Type B pancreatic cell (in vitro differentiated cells): ENCODE measurements around the gene OMG. TPM values are rescaled to one million over a fixed set of nuclear protein-coding genes. Genes with fewer than 3 reads are reported as not detected.

Source experiments
- DNase-seq: peaks from one replicate; pipeline ENCODE4 v3.0.0; 2021; ENCODE audit warnings: mixed read lengths; ENCODE audit not compliant: unreplicated experiment; ENCODE audit errors: extremely low spot score
- H3K27ac Mint-ChIP-seq: 2 replicates; pipeline ENCODE4 v1.8.0; 2021; ENCODE audit warnings: mild to moderate bottlenecking, mixed read lengths
- H3K27me3 Mint-ChIP-seq: 2 replicates; pipeline ENCODE4 v1.8.0; 2021; ENCODE audit warnings: mixed read lengths
- H3K36me3 Mint-ChIP-seq: 2 replicates; pipeline ENCODE4 v1.8.0; 2021; ENCODE audit warnings: mixed read lengths
- H3K4me1 Mint-ChIP-seq: one replicate; pipeline ENCODE4 v1.8.0; 2021; ENCODE audit warnings: mixed read lengths; ENCODE audit not compliant: unreplicated experiment
- H3K4me3 Mint-ChIP-seq: 2 replicates; pipeline ENCODE4 v1.8.0; 2021; ENCODE audit warnings: mild to moderate bottlenecking, mixed read lengths
- H3K9me3 Mint-ChIP-seq: 2 replicates; pipeline ENCODE4 v1.8.0; 2021; ENCODE audit warnings: mixed read lengths
- CTCF ChIP-seq: fragments of 200-600 bp; sonication (generic); conservative IDR thresholded peaks from 2 replicates; pipeline ENCODE4 v1.5.0; 2021; ENCODE audit warnings: antibody characterized with exemption, mild to moderate bottlenecking
- total RNA-seq: library from RNA; stranded (reverse); gene quantifications from 2 replicates; pipeline ENCODE4 v1.2.1, GENCODE V29; 2021; ENCODE audit warnings: low replicate concordance

OMG gene
- total RNA-seq, 1 donor from 2014 or later: not detected

DNA sequence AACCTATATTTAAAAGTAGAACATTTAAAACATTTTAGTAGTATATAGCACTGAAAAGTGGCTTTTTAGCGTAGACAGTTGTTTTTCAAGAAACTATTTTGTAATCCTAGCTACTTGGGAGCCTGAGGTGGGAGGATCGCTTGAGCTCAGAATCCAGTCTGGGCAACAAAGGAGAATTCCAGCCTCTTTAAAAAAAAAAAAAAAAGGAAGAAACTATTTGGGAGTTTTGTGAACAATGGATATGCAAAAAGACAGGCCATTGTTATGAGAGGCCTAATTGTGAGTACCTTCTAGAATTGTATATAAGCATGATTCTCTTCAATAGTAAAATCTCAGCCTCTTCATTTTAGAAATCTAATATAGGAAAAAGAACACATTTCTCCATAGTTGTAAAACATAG, 17.6 kb downstream of the OMG start:
- Mint-ChIP-seq H3K4me1 (no peaks in the 10 kb centered on the region), H3K4me3 (no peak overlapping the region), H3K9me3 (no peaks in the 10 kb centered on the region), H3K36me3 (peaks cover 33% of the 10 kb centered on the region), H3K27me3 (no peaks in the 10 kb centered on the region), H3K27ac (no peak overlapping the region)
- no peak for TF ChIP-seq CTCF
- DNase-seq: no peak

DNA sequence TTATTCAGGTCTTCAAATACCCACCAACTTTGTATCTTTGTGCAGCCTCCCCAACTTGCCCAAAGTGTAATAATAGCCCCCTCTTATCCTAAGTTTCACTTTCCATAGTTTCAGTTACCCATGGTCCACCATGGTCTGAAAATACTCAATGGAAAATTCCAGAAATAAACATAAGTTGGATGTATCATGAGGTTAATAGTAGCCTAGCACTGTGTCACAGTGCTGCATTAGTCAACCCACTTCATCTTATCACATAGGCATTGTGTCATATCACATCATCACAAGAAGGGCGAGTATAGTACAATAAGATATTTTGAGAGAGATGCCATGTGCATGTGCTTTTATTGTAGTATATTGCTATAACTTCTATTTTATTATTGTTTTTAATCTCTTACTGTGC, 21.9 kb downstream of the OMG start:
- TF ChIP-seq CTCF: no peak
- no peak overlapping the region for H3K4me3 Mint-ChIP-seq
- no peaks in the 10 kb centered on the region for H3K27me3 Mint-ChIP-seq
- H3K4me1 Mint-ChIP-seq: peaks cover 4% of the 10 kb centered on the region
- DNase-seq: no peak
- peaks cover 32% of the 10 kb centered on the region for H3K36me3 Mint-ChIP-seq
- H3K9me3 Mint-ChIP-seq: no peaks in the 10 kb centered on the region
- H3K27ac Mint-ChIP-seq: no peak overlapping the region

DNA sequence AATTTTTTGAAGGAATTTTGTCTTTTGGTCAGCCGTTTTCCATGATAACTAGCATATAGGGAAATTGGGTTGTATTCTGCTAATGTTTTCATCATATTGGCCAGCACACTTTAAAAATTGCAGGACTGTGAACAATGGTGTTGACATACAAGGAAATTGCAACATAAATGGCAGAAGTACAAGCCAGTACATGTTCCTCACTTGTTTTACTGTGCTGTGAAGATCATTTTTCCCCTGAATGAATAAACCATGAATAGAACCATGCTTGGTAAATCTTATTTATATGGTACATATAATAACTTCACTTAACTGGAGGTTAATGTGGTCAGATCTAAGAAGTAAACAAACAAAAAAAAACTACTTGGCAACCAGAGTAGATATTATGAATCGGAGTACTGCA, 22.8 kb downstream of the OMG start:
- Mint-ChIP-seq H3K27ac (peak overlapping the region; percentile 72), H3K4me3 (no peak overlapping the region), H3K9me3 (no peaks in the 10 kb centered on the region), H3K36me3 (peaks cover 38% of the 10 kb centered on the region), H3K27me3 (no peaks in the 10 kb centered on the region), H3K4me1 (peaks cover 9% of the 10 kb centered on the region)
- DNase-seq: no peak
- TF ChIP-seq CTCF: no peak

DNA sequence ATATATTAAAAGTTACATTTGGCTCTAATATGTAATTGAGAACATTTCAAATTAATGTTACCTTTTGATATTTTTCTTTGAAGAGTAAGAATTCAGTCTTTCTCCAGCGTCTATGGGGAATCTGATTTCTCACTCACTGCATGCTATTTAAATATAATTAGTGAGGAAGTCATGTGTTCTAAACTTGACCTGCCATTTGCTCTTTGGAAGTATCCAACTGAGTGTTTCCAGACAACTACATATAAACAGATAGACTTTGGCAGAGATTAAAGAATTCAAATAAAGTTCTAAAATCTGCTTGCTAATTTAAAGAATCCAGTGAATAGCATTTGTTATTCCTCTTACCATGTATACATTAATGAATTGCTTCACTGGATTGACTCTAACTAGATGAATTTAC, 23.5 kb downstream of the OMG start:
- DNase-seq: no peak
- Mint-ChIP-seq H3K4me1 (peaks cover 9% of the 10 kb centered on the region), H3K4me3 (no peak overlapping the region), H3K27me3 (no peaks in the 10 kb centered on the region), H3K36me3 (peaks cover 42% of the 10 kb centered on the region), H3K9me3 (no peaks in the 10 kb centered on the region), H3K27ac (peak overlapping the region; percentile 19)
- no peak for TF ChIP-seq CTCF

DNA sequence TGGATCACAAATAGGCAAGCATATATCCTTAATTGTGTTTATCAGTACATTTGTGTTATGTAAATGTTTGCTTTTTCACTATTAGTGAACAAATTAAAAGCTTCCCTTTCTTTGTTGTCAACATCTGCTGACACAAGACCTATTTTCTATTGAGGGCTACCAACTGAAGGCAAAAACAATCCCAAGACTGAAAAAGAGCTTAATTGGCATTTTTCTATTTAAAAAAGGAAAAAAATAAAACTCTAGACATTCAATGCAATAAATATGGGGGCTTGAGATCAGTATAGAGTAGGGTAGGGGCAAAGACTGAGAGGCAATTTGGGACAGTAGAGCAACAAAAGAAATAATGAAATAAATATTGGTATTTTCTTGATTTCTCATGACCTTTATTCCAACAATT, 24.2 kb downstream of the OMG start:
- H3K36me3 Mint-ChIP-seq: peaks cover 40% of the 10 kb centered on the region
- no peak overlapping the region for H3K27ac Mint-ChIP-seq
- H3K4me3 Mint-ChIP-seq: no peak overlapping the region
- no peak for DNase-seq
- no peaks in the 10 kb centered on the region for H3K9me3 Mint-ChIP-seq
- no peaks in the 10 kb centered on the region for H3K27me3 Mint-ChIP-seq
- peaks cover 9% of the 10 kb centered on the region for H3K4me1 Mint-ChIP-seq
- TF ChIP-seq CTCF: no peak

- no peak for DNase-seq
- no peak overlapping the region for H3K4me3 Mint-ChIP-seq
- no peak overlapping the region for H3K27ac Mint-ChIP-seq
- H3K27me3 Mint-ChIP-seq: no peaks in the 10 kb centered on the region
- no peak for TF ChIP-seq CTCF
- no peaks in the 10 kb centered on the region for H3K9me3 Mint-ChIP-seq
- H3K36me3 Mint-ChIP-seq: peaks cover 42% of the 10 kb centered on the region
- H3K4me1 Mint-ChIP-seq: peaks cover 9% of the 10 kb centered on the region
These were observed 24.8 kb downstream of the OMG start for GRCh38 chr17:31272236-31272635.
